ENCODE measurements around the gene NTM.

GRCh38 chr11:132101881-132102280 is 731.5 kb downstream of the NTM start:
- TF ChIP-seq CTCF (IDR thresholded peaks at IDR 0.05) (no peak), POLR2A (IDR thresholded peaks at IDR 0.05) (no peak)

Measured in transverse colon (tissue), 3 donors.